BLaER1 (cell line): ENCODE measurements around the gene FAM83D.

ENCODE experiments used
- H3K27ac ChIP-seq: shearing (Covaris generic); formaldehyde crosslinking; 2 replicates; pipeline ENCODE4 v1.8.1; 2022
- H3K27me3 ChIP-seq: shearing (Covaris generic); formaldehyde crosslinking; 2 replicates; pipeline ENCODE4 v1.8.1; 2022
- H3K36me3 ChIP-seq: shearing (Covaris generic); formaldehyde crosslinking; 2 replicates; pipeline ENCODE4 v1.8.1; 2022
- H3K4me1 ChIP-seq: shearing (Covaris generic); formaldehyde crosslinking; 2 replicates; pipeline ENCODE4 v1.8.1; 2022
- H3K4me2 ChIP-seq: shearing (Covaris generic); formaldehyde crosslinking; 2 replicates; pipeline ENCODE4 v1.8.1; 2022
- H3K4me3 ChIP-seq: shearing (Covaris generic); formaldehyde crosslinking; 2 replicates; pipeline ENCODE4 v1.8.1; 2022
- H3K9ac ChIP-seq: shearing (Covaris generic); formaldehyde crosslinking; 2 replicates; pipeline ENCODE4 v1.8.1; 2022
- H3K9me3 ChIP-seq: shearing (Covaris generic); formaldehyde crosslinking; 2 replicates; pipeline ENCODE4 v1.8.1; 2022
- H4K20me1 ChIP-seq: shearing (Covaris generic); formaldehyde crosslinking; 2 replicates; pipeline ENCODE4 v1.8.1; 2022
- Cebpa-rat ChIP-seq: shearing (Covaris generic); IDR thresholded peaks from 2 replicates; pipeline ENCODE4 v1.8.1; 2022

Gene FAM83D

DNA sequence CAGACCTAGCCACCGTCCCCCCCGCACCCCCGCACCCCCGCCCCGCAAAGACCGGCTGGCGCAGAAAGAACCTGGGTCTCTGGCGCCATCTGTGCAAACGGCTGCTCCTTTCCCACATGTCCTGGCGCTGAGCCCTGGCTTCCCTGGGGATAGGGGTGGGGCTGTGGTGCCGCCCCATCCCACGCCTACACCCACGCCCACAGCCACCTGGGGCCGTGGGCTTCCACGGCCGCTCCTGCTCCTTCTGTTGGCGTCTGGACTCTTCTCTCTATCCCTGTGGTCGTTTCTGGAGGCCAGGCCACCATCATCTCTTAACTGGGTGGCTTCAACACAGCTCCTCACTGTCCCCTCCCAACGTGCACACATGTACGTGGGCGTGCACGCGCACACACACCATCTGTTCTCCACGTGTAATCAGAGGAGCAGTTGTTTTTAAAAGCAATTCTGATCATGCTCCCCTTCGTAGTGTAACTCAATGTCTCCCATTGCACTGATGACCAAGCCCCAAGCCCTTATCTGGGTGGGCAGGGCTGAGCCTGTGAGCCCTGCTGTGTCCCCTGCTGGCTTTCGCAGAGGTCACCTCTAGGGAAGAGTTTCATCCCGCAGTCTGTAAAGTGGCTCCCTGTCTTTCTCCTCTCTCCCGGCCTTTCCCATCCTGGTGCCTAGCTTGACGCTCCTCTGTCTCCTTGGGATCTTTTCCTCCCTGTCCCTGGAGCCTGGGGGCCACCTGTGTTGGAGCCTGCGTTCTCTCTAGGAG, 31.9 kb upstream of the FAM83D start:
- Histone ChIP-seq H3K4me1 (peaks cover 42% of the 10 kb centered on the region), H3K4me3 (no peak overlapping the region), H3K27ac (no peak overlapping the region; the same call in 1 of the 2 replicates), H3K4me2 (peak overlapping the region; percentile 57), H3K36me3 (0 out of 2 replicates have a peak, but pooled peaks cover 11% of the 10 kb centered on the region), H3K9me3 (no peaks in the 10 kb centered on the region), H4K20me1 (0 out of 2 replicates have a peak, but pooled peaks cover 11% of the 10 kb centered on the region), H3K27me3 (no peaks in the 10 kb centered on the region), H3K9ac (no peak overlapping the region)
- TF ChIP-seq Cebpa-rat: no peak

DNA sequence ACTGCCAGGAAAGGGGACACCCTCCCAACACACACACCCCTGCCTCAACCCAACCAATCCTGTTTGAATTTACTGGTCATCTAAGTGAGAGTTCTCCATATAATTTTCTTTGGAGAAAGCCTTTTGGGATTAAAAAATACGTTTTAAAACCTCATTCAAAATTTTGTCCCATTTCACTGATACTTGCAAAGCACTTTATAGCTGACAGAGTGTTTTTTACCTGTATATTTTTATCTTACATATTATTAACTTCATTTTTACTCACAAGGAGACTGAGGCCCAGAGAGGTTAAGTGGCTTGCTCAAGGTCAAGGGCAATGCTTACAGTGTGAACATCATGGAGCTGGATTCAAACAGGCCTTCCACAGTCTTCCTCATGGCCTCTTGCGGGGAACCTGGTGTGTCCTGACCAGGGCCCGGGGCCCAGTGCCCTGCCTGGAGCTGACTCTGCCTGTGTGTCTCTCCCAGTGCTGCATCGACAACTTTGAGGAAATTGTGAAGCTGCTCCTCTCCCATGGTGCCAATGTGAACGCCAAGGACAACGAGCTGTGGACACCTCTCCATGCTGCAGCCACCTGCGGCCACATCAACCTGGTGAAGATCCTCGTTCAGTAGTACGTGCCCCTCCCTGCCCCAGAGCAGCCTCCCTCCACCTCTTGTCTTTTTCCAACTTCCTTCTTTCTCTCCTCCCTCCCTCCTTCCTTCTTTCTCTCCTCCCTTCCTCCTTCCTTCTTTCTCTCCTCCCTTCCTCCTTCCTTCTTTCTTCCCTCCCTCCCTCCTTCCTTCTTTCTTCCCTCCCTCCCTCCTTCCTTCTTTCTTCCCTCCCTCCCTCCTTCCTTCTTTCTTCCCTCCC, 30.9 kb upstream of the FAM83D start:
- Histone ChIP-seq H3K9ac (no peak overlapping the region), H3K27me3 (no peaks in the 10 kb centered on the region), H3K4me2 (no peak overlapping the region), H3K4me3 (no peak overlapping the region), H3K9me3 (no peaks in the 10 kb centered on the region), H4K20me1 (0 out of 2 replicates have a peak, but pooled peaks cover 11% of the 10 kb centered on the region), H3K27ac (no peak overlapping the region), H3K4me1 (peaks cover 42% of the 10 kb centered on the region), H3K36me3 (0 out of 2 replicates have a peak, but pooled peaks cover 4% of the 10 kb centered on the region)
- TF ChIP-seq Cebpa-rat: no peak

DNA sequence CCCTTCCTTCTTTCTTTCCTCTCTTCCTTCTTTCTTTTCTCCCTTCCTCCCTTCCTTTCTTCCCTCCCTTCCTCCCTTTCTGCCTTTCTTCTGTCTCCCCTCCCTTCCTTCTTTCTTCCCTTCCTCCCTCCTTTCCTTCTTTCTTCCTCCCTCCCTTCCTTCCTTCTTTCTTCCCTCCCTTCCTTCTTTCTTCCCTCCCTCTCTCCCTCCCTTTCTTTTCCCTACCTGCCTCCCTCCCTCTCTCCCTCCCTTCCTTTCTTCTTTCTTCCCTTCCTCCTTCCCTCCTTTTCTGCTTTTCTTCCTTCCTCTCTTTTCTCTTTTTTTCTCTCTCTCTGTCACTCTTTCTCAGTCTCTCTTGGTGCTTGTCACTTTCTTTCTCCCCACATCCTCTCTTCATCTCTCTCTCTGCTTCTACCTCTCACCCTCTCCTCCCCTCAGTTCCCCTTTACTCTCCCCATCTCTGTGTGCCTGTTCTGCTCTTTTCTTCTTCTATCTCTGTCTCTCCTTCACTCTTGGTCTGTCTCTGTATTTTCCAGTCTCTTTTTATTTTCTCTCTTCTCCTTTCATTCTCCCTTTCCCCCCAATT, 30.1 kb upstream of the FAM83D start:
- H3K4me2 ChIP-seq: no peak overlapping the region
- no peaks in the 10 kb centered on the region for H3K9me3 ChIP-seq
- TF ChIP-seq Cebpa-rat: no peak
- H3K4me1 ChIP-seq: peaks cover 35% of the 10 kb centered on the region
- 0 out of 2 replicates have a peak, but pooled peaks cover 11% of the 10 kb centered on the region for H4K20me1 ChIP-seq
- H3K4me3 ChIP-seq: no peak overlapping the region
- no peaks in the 10 kb centered on the region for H3K27me3 ChIP-seq
- H3K36me3 ChIP-seq: peaks cover 11% of the 10 kb centered on the region; the same call in 1 of the 2 replicates
- no peak overlapping the region for H3K27ac ChIP-seq
- no peak overlapping the region for H3K9ac ChIP-seq

GRCh38 chr20:38897267-38897666, 28.9 kb upstream of the FAM83D start:
- no peak overlapping the region for H3K27ac ChIP-seq
- peaks cover 13% of the 10 kb centered on the region; the same call in 1 of the 2 replicates for H3K36me3 ChIP-seq
- H3K4me2 ChIP-seq: no peak overlapping the region
- no peak overlapping the region for H3K4me3 ChIP-seq
- no peak for TF ChIP-seq Cebpa-rat
- no peaks in the 10 kb centered on the region for H3K27me3 ChIP-seq
- peaks cover 23% of the 10 kb centered on the region for H3K4me1 ChIP-seq
- no peaks in the 10 kb centered on the region for H3K9me3 ChIP-seq
- H3K9ac ChIP-seq: no peak overlapping the region
- 0 out of 2 replicates have a peak, but pooled peaks cover 11% of the 10 kb centered on the region for H4K20me1 ChIP-seq

DNA sequence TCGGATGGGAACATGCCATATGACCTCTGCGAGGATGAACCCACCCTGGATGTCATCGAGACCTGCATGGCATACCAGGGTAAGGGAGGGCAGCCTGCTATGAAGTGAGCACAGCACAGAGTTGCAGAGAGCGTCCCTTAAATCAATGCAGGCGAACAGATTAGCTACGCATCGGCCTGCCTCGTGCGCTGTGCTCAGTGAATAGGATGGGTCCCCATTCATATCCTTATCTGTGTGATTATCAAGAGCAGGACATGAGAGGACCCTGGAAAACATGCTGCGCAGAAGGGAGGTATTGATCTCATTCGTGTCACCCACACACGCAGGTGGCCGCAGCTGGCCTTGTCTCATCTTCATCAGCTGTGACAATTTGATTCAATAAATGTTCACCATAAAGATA, 25.6 kb upstream of the FAM83D start:
- no peaks in the 10 kb centered on the region for H3K4me1 ChIP-seq
- no peaks in the 10 kb centered on the region for H4K20me1 ChIP-seq
- peaks cover 10% of the 10 kb centered on the region for H3K9me3 ChIP-seq
- H3K4me3 ChIP-seq: no peak overlapping the region
- H3K27me3 ChIP-seq: no peaks in the 10 kb centered on the region
- no peak for TF ChIP-seq Cebpa-rat
- H3K36me3 ChIP-seq: peaks cover 47% of the 10 kb centered on the region
- H3K9ac ChIP-seq: no peak overlapping the region
- no peak overlapping the region for H3K4me2 ChIP-seq
- H3K27ac ChIP-seq: no peak overlapping the region

DNA sequence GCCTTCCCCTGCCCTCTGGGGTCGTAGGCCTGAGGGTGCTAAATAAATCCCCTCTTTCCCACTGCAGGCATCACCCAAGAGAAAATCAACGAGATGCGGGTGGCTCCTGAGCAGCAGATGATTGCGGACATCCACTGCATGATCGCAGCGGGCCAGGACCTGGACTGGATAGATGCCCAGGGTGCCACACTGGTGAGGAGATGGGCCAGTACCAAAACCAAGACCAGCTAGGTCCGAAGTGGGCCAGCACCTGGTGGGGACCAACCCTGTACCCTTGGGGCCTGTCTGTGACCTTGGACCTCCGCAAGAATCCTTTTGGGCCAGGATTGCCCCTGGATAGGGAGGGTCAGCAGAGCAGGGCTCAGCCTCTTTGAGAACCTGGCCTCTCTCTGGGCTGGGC, 23.6 kb upstream of the FAM83D start:
- Histone ChIP-seq H3K4me2 (no peak overlapping the region), H3K9ac (no peak overlapping the region), H3K9me3 (peaks cover 10% of the 10 kb centered on the region), H3K4me3 (no peak overlapping the region), H4K20me1 (no peaks in the 10 kb centered on the region), H3K4me1 (no peaks in the 10 kb centered on the region), H3K36me3 (peaks cover 63% of the 10 kb centered on the region), H3K27ac (no peak overlapping the region), H3K27me3 (no peaks in the 10 kb centered on the region)
- no peak for TF ChIP-seq Cebpa-rat

DNA sequence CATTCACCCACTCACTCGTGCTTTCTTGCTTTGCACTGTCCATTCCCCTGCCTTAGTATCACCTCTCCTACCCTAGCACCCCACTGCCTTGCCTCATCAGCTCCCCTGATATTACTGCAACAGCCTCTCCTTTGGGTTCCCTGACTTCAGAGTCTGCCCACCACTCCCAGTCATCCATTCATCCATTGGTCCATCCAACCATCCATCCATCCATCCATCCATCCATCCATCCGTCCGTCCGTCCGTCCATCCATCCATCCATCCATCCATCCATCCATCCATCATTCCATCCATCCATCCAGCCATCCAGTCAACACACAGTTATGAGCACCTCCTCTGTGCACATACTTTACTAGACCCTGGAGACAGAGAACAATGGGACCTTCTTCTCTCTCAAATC, 22.9 kb upstream of the FAM83D start:
- Histone ChIP-seq H3K27ac (no peak overlapping the region), H3K9ac (no peak overlapping the region), H3K36me3 (peaks cover 70% of the 10 kb centered on the region), H3K27me3 (no peaks in the 10 kb centered on the region), H3K4me1 (no peaks in the 10 kb centered on the region), H4K20me1 (no peaks in the 10 kb centered on the region), H3K4me3 (no peak overlapping the region), H3K9me3 (peaks cover 10% of the 10 kb centered on the region), H3K4me2 (no peak overlapping the region)
- no peak for TF ChIP-seq Cebpa-rat

DNA sequence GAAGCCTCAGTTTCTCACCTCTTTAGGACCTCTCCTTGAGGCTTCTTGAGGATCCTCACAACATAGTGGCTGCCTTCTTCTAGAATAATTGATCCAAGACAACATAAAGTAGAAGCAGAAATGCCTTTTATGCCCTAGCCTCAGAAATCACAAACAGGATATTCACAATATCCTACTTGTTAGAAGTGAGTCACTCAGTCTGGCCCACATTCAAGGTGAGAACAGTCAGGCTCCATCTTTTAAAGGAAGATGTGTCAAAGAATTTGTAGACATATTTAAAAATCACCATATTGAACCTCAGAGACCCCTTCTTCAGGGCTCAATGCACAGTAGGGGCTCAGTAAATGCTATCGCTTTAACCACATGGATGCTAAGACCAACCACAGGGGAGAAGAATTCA, 20.8 kb upstream of the FAM83D start:
- peaks cover 10% of the 10 kb centered on the region for H3K9me3 ChIP-seq
- no peaks in the 10 kb centered on the region for H3K27me3 ChIP-seq
- H3K4me3 ChIP-seq: no peak overlapping the region
- H4K20me1 ChIP-seq: no peaks in the 10 kb centered on the region
- H3K4me1 ChIP-seq: no peaks in the 10 kb centered on the region
- H3K4me2 ChIP-seq: no peak overlapping the region
- no peak for TF ChIP-seq Cebpa-rat
- H3K9ac ChIP-seq: no peak overlapping the region
- H3K36me3 ChIP-seq: peaks cover 84% of the 10 kb centered on the region
- H3K27ac ChIP-seq: no peak overlapping the region

DNA sequence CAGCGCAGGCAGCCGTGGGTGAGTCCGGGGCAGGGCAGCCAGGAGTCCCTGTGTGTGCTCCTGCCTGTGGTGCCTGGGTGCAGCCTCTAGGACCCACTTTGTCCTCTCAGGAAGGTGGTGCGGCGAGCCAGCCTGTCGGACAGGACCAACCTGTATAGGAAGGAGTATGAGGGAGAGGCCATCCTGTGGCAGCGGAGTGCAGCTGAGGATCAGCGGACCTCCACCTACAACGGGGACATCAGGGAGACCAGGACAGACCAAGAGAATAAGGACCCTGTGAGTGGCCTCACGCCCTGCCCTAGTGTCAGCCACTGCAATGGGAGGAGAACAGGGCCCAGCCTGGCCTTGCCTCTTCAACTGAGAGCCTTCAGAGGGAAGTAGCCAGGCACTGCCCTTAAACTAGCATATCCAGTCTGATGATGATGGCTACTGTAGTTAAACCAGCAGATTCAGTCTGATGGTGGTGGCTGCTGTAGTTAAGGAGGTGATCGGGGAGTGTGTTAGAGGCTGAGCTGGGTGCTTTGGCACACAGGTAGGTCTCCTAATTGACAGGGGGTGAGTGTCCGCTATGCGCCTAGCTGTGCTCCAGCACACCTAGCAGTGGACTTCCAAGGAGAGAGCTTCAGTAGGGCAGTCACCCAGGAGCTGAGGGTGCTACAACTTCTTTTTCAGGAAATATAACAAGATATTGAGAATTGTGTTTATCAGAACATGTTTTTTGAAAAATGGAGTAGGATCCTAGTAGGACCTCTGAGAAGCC, 18.1 kb upstream of the FAM83D start:
- H4K20me1 ChIP-seq: no peaks in the 10 kb centered on the region
- H3K9ac ChIP-seq: no peak overlapping the region
- no peak for TF ChIP-seq Cebpa-rat
- H3K4me3 ChIP-seq: no peak overlapping the region
- H3K36me3 ChIP-seq: peaks cover 68% of the 10 kb centered on the region
- peaks cover 10% of the 10 kb centered on the region for H3K9me3 ChIP-seq
- no peaks in the 10 kb centered on the region for H3K27me3 ChIP-seq
- H3K4me1 ChIP-seq: no peaks in the 10 kb centered on the region
- H3K4me2 ChIP-seq: no peak overlapping the region
- no peak overlapping the region for H3K27ac ChIP-seq
